HS-27A (cell line): ENCODE results near the gene TSC2.
"Not testable (repeated sequence)": the region's sequence is repeated elsewhere in the genome, so short reads cannot be mapped to it uniquely, and the experiment has no call there.

Experiments
- DNase-seq: peaks from one replicate; pipeline ENCODE4 v3.0.0-alpha.2; 2012; ENCODE audit warnings: low read depth, missing footprints

Gene TSC2

GRCh38 chr16:2122934-2123683 lies 75.3 kb downstream of the TSC2 start:
- not testable (repeated sequence) for DNase-seq

- DNase-seq = not testable (repeated sequence)
Measured at GRCh38 chr16:2123706-2124376, 76.1 kb downstream of the TSC2 start.

DNA sequence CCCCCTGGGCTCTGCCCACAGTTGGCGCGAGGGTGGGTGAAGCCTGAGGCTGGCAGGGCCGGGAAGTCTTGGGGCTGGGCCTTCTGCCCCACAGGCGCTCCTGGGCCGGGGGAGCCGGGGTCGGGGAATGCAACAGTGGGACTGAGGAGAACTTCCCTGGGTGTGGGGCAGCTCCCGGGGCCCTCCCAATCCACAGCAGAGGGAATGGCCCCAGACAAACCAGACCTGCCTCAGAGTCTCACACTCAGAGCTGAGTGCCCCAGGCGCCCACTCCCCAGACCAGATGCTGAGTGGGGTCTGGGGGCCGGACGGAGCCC lies 76.5 kb downstream of the TSC2 start:
- DNase-seq = not testable (repeated sequence)

DNA sequence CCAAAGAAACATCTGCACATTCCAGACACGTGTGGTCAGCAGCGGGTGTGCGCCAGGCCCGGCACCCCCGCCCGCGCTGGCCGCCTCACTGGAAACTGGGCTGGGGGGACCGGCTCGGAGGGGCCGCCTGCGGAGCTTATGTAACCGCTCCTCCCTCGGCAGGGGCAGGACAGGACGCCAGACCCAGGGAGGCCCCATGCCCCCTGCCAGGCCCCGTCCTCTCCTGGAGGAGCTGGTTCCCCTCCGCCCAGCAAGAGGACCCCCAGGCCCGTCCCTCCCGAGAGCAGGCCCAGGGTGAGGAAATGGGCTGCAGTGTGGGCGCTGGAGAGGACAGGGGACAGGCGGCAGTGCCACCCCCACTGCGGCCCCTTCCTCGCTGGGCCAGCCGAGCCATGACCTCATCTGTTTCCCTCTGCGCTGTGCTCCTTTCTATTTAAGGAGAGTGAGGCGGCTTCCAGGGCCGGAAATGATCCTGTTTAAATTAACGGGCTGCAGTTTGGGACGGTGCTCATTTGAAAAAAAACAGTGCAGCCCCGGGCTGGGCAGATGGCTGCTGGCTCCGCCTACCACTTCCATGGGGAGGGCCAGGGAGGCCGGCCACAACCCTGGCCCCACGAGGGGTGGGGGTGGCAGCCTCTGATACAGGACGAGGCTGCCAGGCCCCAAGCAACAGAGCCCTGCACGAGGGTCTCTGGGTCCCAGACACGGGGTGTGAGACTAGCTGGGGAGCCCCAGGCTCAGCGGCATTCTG lies 77.1 kb downstream of the TSC2 start:
- DNase-seq = peak; percentile 45

DNA sequence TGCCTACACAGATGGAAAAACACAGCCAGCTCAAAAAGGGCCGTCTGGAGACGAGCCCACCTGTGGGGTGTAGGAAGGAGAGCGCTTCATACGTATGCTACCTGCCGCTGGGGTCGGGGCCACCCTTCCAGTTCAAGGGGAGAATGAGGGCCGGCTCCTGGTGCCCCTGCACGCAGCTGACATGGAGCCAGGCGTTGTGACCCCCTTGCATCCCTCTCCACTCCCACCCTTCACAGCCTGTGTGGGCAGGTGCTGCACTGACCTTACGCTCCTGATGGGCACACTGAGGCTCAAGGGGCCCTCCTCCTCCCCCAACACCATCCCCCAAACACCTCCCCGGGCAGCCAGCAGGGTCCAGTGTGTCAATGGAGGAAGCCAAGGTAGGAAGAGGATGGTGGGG lies 77.8 kb downstream of the TSC2 start:
- DNase-seq = not testable (repeated sequence)

- not testable (repeated sequence) for DNase-seq
Measured at GRCh38 chr16:2126161-2126743, 78.5 kb downstream of the TSC2 start.

DNA sequence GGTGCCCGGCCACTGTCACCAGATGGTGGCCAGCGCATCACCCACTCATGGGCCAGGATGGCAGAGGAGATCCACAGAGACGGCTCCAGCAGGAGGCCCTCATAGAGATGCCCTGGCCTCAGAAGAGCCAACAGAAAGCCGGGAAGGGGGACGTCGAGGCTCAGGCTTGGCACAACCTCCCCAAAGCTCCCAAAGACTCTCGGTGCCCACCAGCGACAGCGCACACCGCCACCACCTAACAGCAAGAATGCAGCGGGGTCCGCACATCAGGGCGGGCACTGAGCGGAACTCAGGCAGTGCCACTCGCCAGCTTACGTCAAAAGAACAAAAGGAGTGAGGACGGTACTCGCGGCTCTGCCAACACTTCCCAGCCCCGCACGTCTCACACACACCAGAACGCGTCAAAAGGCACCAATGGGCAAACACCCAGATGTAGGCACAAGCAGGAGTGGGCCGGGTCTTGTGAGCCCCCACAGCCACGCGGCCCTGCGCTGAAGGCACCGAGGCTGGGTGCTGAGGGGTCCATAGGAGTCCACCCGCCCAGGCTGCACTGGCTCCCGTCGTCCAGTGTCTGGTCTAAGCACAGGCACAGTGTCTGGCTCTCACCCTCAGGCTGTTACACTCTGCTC lies 79.3 kb downstream of the TSC2 start:
- not testable (repeated sequence) for DNase-seq

DNA sequence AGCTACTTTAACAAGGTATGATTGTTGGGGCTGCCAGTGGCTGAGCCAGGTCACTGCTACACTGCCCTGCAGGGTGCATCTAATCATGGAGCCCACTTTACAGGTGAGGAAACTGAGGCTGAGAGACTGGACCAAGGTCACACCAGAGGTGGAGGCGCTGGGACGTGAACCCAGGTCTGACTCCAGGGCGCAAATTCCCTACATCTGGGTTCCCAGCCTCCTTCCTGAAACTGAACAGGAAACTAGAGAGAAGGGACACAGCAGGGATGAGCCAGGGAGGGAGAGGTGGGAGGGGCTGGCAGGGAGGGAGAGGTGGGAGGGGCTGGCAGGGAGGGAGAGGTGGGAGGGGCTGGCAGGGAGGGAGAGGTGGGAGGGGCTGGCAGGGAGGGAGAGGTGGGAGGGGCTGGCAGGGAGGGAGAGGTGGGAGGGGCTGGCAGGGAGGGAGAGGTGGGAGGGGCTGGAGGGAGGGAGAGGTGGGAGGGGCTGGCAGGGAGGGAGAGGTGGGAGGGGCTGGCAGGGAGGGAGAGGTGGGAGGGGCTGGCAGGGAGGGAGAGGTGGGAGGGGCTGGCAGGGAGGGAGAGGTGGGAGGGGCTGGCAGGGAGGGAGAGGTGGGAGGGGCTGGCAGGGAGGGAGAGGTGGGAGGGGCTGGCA lies 80.0 kb downstream of the TSC2 start:
- DNase-seq = not testable (repeated sequence)

DNA sequence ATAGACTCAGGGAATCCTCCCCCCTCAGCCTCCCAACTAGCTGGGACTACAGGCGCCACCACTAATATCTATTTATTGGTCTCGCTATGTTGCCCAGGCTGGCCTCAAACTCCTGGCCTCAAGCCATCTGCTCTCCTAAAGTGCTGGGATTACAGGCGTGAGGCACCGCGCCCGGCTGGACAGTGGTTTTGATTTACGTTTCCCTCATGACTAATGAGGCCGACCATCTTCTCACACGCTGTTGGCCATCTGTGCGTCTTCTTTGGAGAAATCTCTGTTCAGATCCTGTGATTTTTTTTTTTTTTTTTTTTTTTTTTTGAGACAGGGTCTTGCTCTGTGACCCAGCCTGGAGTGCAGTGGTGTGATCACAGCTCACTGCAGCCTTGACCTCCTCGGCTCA lies 81.5 kb downstream of the TSC2 start:
- DNase-seq = not testable (repeated sequence)

DNA sequence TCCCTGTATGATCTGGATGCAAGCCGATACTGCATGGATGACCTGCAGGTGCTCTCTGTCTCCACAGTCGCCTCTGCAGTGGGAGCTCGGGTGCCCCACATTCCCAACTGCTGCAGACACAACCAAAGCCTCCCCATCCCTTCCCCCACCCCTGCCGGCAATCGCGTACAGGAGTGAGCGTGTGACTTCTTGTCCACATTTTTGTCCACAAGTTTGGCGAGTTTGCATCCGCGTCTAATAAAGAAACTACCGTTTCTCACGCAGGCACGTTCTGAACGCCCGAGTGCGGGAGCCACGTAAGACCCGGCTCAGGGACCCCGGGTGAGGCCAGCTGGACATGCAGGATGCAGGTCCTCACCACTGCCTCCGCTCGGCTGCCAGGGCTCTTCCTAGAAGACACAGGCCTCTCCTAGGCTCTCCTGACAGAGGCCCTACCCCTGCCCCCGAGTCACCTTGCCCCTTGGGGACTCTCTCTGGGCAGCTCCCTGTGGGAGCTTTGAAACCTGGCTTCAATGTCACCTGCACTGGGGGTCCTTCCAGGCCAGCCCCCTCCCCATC lies 82.2 kb downstream of the TSC2 start:
- not testable (repeated sequence) for DNase-seq

DNA sequence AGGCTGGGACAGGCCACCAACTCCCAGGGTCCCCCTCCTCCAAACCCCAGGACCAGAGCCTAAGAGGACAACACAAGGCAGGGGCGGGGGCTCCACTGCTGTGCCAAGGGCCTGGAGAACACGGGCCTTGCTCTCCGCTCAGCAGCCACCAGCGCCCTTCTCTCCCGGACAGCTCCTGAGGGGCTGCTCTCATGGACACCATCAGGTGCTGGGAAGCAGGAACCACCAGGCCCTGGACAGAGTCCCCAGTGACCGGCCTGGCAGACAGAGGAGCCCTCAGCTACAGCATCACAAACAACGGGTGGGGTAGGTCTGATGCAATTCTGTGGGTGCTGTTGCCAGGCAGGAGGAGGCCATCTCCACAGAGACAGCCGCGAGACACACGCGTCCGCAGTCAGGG lies 86.0 kb downstream of the TSC2 start:
- not testable (repeated sequence) for DNase-seq

- DNase-seq = not testable (repeated sequence)
Measured at GRCh38 chr16:2135071-2135470, 87.3 kb downstream of the TSC2 start.

DNA sequence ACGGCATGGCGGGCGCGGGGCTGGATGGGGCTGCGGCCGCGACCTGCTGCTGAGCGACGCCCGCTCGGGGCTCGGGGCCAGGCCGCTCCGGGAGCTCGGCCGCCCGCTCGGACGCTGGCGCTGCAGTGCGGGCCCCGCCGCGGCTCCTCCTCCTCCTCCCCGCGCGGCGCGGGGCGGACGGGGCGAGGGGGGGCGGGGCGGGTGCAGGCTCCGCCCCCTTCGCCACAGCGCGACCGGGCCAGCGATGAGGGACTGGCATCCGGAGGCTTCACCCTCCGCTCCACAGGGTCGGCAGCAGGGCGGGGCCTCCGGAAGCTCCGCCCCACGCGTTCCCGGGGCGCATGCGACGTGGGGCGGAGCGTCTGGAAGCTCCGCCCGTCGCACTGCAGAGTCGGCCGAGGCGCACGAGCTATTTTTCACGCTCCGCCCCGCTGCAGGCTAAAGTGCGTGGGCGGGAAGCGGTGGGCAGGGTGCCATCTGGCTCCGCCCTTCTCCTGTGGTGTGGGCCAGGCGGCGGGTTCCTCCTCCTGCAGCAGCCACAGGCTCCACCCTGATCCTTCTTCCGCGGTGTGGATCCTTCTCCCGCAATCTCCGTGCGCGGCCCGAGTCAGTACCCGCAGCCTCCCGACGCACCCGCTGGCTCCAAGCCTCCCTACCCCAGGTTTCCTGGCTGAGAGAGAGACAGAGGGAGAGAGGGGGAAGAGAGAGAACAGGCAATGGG lies 88.1 kb downstream of the TSC2 start, which contains the start of gene PKD1:
Gene PKD1, minus strand, starts transcription at position 129 of the 721 bp plus-strand sequence. CDS start 209 bp downstream, outside the sequence.
- DNase-seq = peak; percentile 78
